Esophagus squamous epithelium (tissue), 5 donors: Measurements from ENCODE around the gene COX8C. TPM values are rescaled to one million over a fixed set of nuclear protein-coding genes. Genes with fewer than 3 reads are reported as not detected.
A peak's percentile ranks its signal among the peaks of the same experiment; 100 is the strongest.

Experiments
- DNase-seq: peaks from one replicate; lab custom pipeline; 2025; lab: John Stamatoyannopoulos, UW
- H3K27ac ChIP-seq, 4 donors: fragments of 200-600 bp; sonication (generic); one replicate each; pipeline ENCODE4 v1.5.1; 2016 to 2019; ENCODE audit warnings: mild to moderate bottlenecking in 1 of 4
- H3K27me3 ChIP-seq, 4 donors: fragments of 200-600 bp; sonication (generic); 1 replicate in 3 of 4; 2 replicates in 1 of 4; pipeline versions ENCODE4 v1.5.1 to v1.6.0; 2017 to 2021; ENCODE audit warnings: antibody characterized with exemption in 1 of 4
- H3K36me3 ChIP-seq, 3 donors: fragments of 200-600 bp; sonication (generic); one replicate each; pipeline ENCODE4 v1.5.1; 2016 to 2019
- H3K4me1 ChIP-seq, 3 donors: fragments of 200-600 bp; sonication (generic); one replicate each; pipeline ENCODE4 v1.5.1; 2017 to 2019
- H3K4me3 ChIP-seq, 4 donors: fragments of 200-600 bp; sonication (generic); 1 replicate in 3 of 4; 2 replicates in 1 of 4; pipeline ENCODE4 v1.5.1; 2016 to 2019; ENCODE audit warnings: mild to moderate bottlenecking in 2 of 4, moderate library complexity in 1 of 4
- H3K9me3 ChIP-seq, 3 donors: fragments of 200-600 bp; sonication (generic); one replicate each; pipeline ENCODE4 v1.5.1; 2016 to 2019
- CTCF ChIP-seq, 6 experiments: fragments of 450-650 bp in 4 of 6; fragments of 200-600 bp in 2 of 6; sonication (generic) in 2 of 6; IDR thresholded peaks; one replicate each; pipeline ENCODE4 v1.5.1; 2016 to 2019; ENCODE audit warnings: antibody characterized with exemption in 6 of 6, mild to moderate bottlenecking in 4 of 6, moderate library complexity in 4 of 6
- POLR2A ChIP-seq, 4 donors: fragments of 450-650 bp; IDR thresholded peaks; one replicate each; pipeline ENCODE4 v1.6.1; 2017; ENCODE audit warnings: antibody characterized with exemption in 4 of 4, mild to moderate bottlenecking in 4 of 4, moderate library complexity in 3 of 4
- WGBS, 2 donors: methylation state at CpG; one replicate each; pipeline ENCODE4 v1.1.5; 2018; 5-methylcytosine and 5-hydroxymethylcytosine counted together
- intact Hi-C: fragments of 100-400 bp; cut with DNase I; formaldehyde crosslinking; loops from one replicate; pipeline ENCODE4 v1.15.0; 2022
- total RNA-seq, 4 donors: library from RNA; depleted of rRNA; stranded (reverse); fragments of >200 nt; gene quantifications; one replicate each; pipeline ENCODE4 v1.1.0, GENCODE V29; 2016
- donor health status: DM: yes; HTN: yes; CAD: no.

The COX8C gene
- total RNA-seq, 4 donors from 2014 or later = not detected

GRCh38 chr14:93329965-93330608 lies 16.9 kb upstream of the COX8C start:
- Histone ChIP-seq H3K27me3 (no peaks in the 10 kb centered on the region), H3K4me3 (no peak overlapping the region), H3K4me1 (peaks cover 5 to 53% (median 18%) of the 10 kb centered on the region in 3 donors), H3K9me3 (no peaks in the 10 kb centered on the region), H3K36me3 (no peaks in the 10 kb centered on the region), H3K27ac (peak overlapping the region in 3 of 4 donors; percentile 13 to 99 (median 26))
- WGBS, 2 donors = 60 to 66% methylated on average over 5 of the region's 5 CpGs
- TF ChIP-seq CTCF (IDR thresholded peaks at IDR 0.05) = no peak
- TF ChIP-seq POLR2A (IDR thresholded peaks at IDR 0.05) = no peak
- DNase-seq = no peak
- intact Hi-C loops = no loop called here

GRCh38 chr14:93330609-93331000 lies 16.4 kb upstream of the COX8C start:
- peak overlapping the region; percentile 5 to 99 (median 96) for H3K27ac ChIP-seq

GRCh38 chr14:93331002-93331727 lies 15.8 kb upstream of the COX8C start:
- intact Hi-C loops = no loop called here
- Histone ChIP-seq H3K4me3 (peak overlapping the region; percentile 67 to 95 (median 88)), H3K4me1 (peaks cover 5 to 42% (median 18%) of the 10 kb centered on the region in 3 donors), H3K9me3 (no peaks in the 10 kb centered on the region), H3K27ac (peak overlapping the region; percentile 92 to 99 (median 98)), H3K27me3 (no peaks in the 10 kb centered on the region), H3K36me3 (no peaks in the 10 kb centered on the region)
- TF ChIP-seq POLR2A (IDR thresholded peaks at IDR 0.05) (no peak), CTCF (IDR thresholded peaks at IDR 0.05) (no peak)
- DNase-seq = no peak
- WGBS, 2 donors = 52 to 59% methylated on average over 11 to 17 of the region's 17 CpGs

More at GRCh38 chr14:93330609-93331000, 16.4 kb upstream of the COX8C start:
- TF ChIP-seq POLR2A (IDR thresholded peaks at IDR 0.05) (no peak), CTCF (IDR thresholded peaks at IDR 0.05) (no peak)
- peaks cover 5 to 48% (median 18%) of the 10 kb centered on the region in 3 donors for H3K4me1 ChIP-seq
- intact Hi-C loops = no loop called here
- H3K4me3 ChIP-seq = no peak overlapping the region
- WGBS, 2 donors = 84 to 88% methylated on average over 2 of the region's 2 CpGs
- no peak for DNase-seq
- no peaks in the 10 kb centered on the region for H3K9me3 ChIP-seq
- no peaks in the 10 kb centered on the region for H3K27me3 ChIP-seq
- H3K36me3 ChIP-seq = no peaks in the 10 kb centered on the region

GRCh38 chr14:93331728-93332396 lies 15.1 kb upstream of the COX8C start:
- H3K27me3 ChIP-seq = no peaks in the 10 kb centered on the region
- intact Hi-C loops = no loop called here
- H3K4me3 ChIP-seq = peak overlapping the region; percentile 67 to 95 (median 88)
- DNase-seq = no peak
- H3K27ac ChIP-seq = peak overlapping the region; percentile 92 to 99 (median 98)
- H3K36me3 ChIP-seq = no peaks in the 10 kb centered on the region
- no peaks in the 10 kb centered on the region for H3K9me3 ChIP-seq
- H3K4me1 ChIP-seq = peaks cover 5 to 40% (median 18%) of the 10 kb centered on the region in 3 donors
- TF ChIP-seq POLR2A (IDR thresholded peaks at IDR 0.05) = no peak
- TF ChIP-seq CTCF (IDR thresholded peaks at IDR 0.05) = no peak
- 27 to 32% methylated on average over 17 to 20 of the region's 21 CpGs for WGBS, 2 donors
